OCI-LY3 (cell line): ENCODE data around the gene APBB1IP.

Experiments
- H2AFZ ChIP-seq: fragments of 200-600, 300-600 bp; shearing (Covaris generic); 2 replicates; pipeline ENCODE4 v1.6.0; 2014; ENCODE audit warnings: antibody characterized with exemption, low read depth, low read length
- H3K27ac ChIP-seq: fragments of 200-600, 300-600 bp; sonication (generic); 2 replicates; pipeline ENCODE4 v1.5.1; 2014; ENCODE audit warnings: mild to moderate bottlenecking, low read length, moderate library complexity, mixed read lengths
- H3K27me3 ChIP-seq: fragments of 200-600, 300-600 bp; sonication (generic); 2 replicates; pipeline ENCODE4 v1.6.1; 2014; ENCODE audit warnings: low read depth, low read length, mixed read lengths
- H3K36me3 ChIP-seq: fragments of 200-600, 300-600 bp; sonication (generic); replicated peaks from 2 replicates; pipeline ENCODE3; 2014; ENCODE audit warnings: low read depth, low read length, mixed read lengths
- H3K4me1 ChIP-seq: fragments of 300-600, 200-600 bp; sonication (generic); 2 replicates; pipeline ENCODE4 v1.6.1; 2014; ENCODE audit warnings: low read length, mixed read lengths
- H3K4me2 ChIP-seq: fragments of 200-600, 300-600 bp; sonication (generic); 2 replicates; pipeline ENCODE4 v1.6.1; 2014; ENCODE audit warnings: low read length, mixed read lengths
- H3K4me3 ChIP-seq: fragments of 300-600, 200-600 bp; sonication (generic); 2 replicates; pipeline ENCODE4 v1.5.1; 2014; ENCODE audit warnings: antibody characterized with exemption, mild to moderate bottlenecking, low read length, moderate library complexity
- H3K79me2 ChIP-seq: fragments of 300-600, 200-600 bp; shearing (Covaris generic); 2 replicates; pipeline ENCODE4 v1.6.1; 2014; ENCODE audit warnings: mild to moderate bottlenecking, low read length, mixed read lengths
- H3K9ac ChIP-seq: fragments of 300-600, 200-600 bp; shearing (Covaris generic); 2 replicates; pipeline ENCODE4 v1.6.0; 2014; ENCODE audit warnings: mild to moderate bottlenecking, low read length, moderate library complexity
- H3K9me3 ChIP-seq: fragments of 200-600, 300-600 bp; shearing (Covaris generic); 2 replicates; pipeline ENCODE4 v1.6.1; 2014; ENCODE audit warnings: low read length, mixed read lengths; ENCODE audit not compliant: insufficient read depth
- H4K20me1 ChIP-seq: fragments of 200-600, 300-600 bp; sonication (generic); 2 replicates; pipeline ENCODE4 v1.6.1; 2016; ENCODE audit warnings: low read length, mixed read lengths; ENCODE audit not compliant: insufficient read depth
- EZH2phosphoT487 ChIP-seq: fragments of 200-600 bp; shearing (Covaris generic); IDR thresholded peaks from 2 replicates; pipeline ENCODE4 v1.6.1; 2018; ENCODE audit warnings: antibody characterized with exemption, mixed run types, low read depth
- TF ChIP-seq, protein P1 (sequence below): fragments of 200-600, 300-600 bp; sonication (generic); IDR thresholded peaks from 2 replicates; pipeline ENCODE4 v1.5.1; 2014; ENCODE audit warnings: antibody characterized with exemption, low read length, low read depth

APBB1IP gene

GRCh38 chr10:26507441-26507840 lies 69.3 kb downstream of the APBB1IP start:
- TF ChIP-seq EZH2phosphoT487, result no peak
- TF ChIP-seq, protein P1, sequence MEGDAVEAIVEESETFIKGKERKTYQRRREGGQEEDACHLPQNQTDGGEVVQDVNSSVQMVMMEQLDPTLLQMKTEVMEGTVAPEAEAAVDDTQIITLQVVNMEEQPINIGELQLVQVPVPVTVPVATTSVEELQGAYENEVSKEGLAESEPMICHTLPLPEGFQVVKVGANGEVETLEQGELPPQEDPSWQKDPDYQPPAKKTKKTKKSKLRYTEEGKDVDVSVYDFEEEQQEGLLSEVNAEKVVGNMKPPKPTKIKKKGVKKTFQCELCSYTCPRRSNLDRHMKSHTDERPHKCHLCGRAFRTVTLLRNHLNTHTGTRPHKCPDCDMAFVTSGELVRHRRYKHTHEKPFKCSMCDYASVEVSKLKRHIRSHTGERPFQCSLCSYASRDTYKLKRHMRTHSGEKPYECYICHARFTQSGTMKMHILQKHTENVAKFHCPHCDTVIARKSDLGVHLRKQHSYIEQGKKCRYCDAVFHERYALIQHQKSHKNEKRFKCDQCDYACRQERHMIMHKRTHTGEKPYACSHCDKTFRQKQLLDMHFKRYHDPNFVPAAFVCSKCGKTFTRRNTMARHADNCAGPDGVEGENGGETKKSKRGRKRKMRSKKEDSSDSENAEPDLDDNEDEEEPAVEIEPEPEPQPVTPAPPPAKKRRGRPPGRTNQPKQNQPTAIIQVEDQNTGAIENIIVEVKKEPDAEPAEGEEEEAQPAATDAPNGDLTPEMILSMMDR, result no peak
- Histone ChIP-seq H3K27me3 (no peaks in the 10 kb centered on the region), H3K27ac (no peak overlapping the region), H3K9me3 (no peaks in the 10 kb centered on the region), H3K4me1 (no peaks in the 10 kb centered on the region), H3K36me3 (peaks cover 40% of the 10 kb centered on the region), H3K4me3 (no peak overlapping the region), H3K79me2 (no peaks in the 10 kb centered on the region), H4K20me1 (no peaks in the 10 kb centered on the region), H3K9ac (no peak overlapping the region), H3K4me2 (no peak overlapping the region), H2AFZ (no peak overlapping the region)

DNA sequence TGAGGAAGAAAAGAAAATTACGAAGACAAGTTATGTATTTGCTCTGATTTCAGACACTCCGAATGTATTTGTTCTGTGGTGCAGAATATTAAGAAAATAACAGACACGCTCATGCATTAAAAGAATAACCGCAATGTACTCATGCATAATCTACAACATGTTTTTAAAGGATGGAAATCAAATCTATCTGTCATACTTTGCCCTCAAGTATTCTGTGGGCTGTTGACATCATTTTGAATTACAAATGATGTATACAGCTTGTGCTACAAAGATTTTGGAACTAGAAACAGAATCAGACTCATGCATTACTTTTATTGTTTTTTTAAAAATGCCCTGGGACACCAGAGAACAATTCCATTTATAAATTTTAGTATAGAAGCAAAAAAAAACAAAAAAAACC lies 69.9 kb downstream of the APBB1IP start:
- Histone ChIP-seq H3K4me3 (no peak overlapping the region), H3K9me3 (no peaks in the 10 kb centered on the region), H4K20me1 (no peaks in the 10 kb centered on the region), H3K9ac (no peak overlapping the region), H3K36me3 (peaks cover 41% of the 10 kb centered on the region), H3K79me2 (no peaks in the 10 kb centered on the region), H3K4me1 (no peaks in the 10 kb centered on the region), H2AFZ (no peak overlapping the region), H3K27ac (no peak overlapping the region), H3K27me3 (no peaks in the 10 kb centered on the region), H3K4me2 (no peak overlapping the region)
- TF ChIP-seq, protein P1, result no peak
- TF ChIP-seq EZH2phosphoT487, result no peak

DNA sequence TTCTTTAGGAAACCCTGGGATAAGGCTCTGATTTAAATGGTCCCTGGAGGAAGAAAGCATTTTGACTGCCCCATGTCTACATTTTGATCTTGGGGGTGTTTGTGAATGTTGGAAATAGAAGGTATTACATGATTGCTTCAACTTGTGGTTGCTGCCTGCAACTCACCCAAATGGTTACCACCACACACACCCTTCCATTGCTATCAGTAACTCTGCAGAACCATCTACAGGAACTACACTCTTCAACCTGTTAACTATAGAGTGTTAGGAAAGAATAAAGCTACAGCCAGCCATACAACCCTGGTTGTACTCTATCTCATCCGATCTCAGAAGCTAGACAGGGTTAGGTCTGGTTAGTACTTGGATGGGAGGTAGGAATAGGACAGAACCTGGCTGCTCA lies 71.2 kb downstream of the APBB1IP start:
- Histone ChIP-seq H4K20me1 (no peaks in the 10 kb centered on the region), H3K4me1 (no peaks in the 10 kb centered on the region)

DNA sequence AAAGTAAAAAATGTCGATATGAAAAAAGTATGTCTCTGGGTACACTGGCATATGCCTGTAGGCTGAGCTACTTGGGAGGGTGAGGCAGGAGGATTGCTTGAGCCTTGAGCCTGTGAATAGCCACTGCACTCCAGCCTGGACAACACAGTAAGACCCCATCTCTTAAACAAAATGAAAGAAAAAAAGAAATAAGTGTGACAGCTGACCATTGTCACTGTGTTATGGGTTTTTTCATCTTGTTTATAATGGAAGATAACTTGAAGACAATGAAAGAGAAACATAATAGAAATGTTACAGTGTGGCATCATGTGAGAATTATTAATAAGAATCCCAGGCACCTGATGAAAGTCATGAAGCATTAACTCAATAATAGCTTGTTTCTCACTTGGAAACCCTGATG lies 75.0 kb downstream of the APBB1IP start:
- Histone ChIP-seq H3K36me3 (peaks cover 46% of the 10 kb centered on the region), H3K9me3 (no peaks in the 10 kb centered on the region), H3K27ac (no peak overlapping the region), H3K4me1 (no peaks in the 10 kb centered on the region), H3K79me2 (no peaks in the 10 kb centered on the region), H4K20me1 (no peaks in the 10 kb centered on the region), H3K4me3 (no peak overlapping the region), H3K9ac (no peak overlapping the region), H3K4me2 (no peak overlapping the region), H3K27me3 (no peaks in the 10 kb centered on the region), H2AFZ (no peak overlapping the region)
- TF ChIP-seq, protein P1, result no peak
- no peak for TF ChIP-seq EZH2phosphoT487

More for the DNA sequence above, 71.2 kb downstream of the APBB1IP start:
- Histone ChIP-seq H3K27ac (no peak overlapping the region), H3K4me3 (no peak overlapping the region), H3K36me3 (peaks cover 46% of the 10 kb centered on the region), H3K27me3 (no peaks in the 10 kb centered on the region), H3K4me2 (no peak overlapping the region), H3K9me3 (no peaks in the 10 kb centered on the region), H3K9ac (no peak overlapping the region), H2AFZ (no peak overlapping the region), H3K79me2 (no peaks in the 10 kb centered on the region)
- TF ChIP-seq, protein P1, result no peak
- no peak for TF ChIP-seq EZH2phosphoT487
